Activated naive CD8-positive, alpha-beta T cell (primary cell): ENCODE results near the gene DMD.
"Not testable (repeated sequence)": the region's sequence is repeated elsewhere in the genome, so short reads cannot be mapped to it uniquely, and the experiment has no call there.

Experiments used
- H3K27ac Mint-ChIP-seq: one replicate; pipeline ENCODE4 v1.8.0; 2021; ENCODE audit warnings: mixed read lengths
- H3K27me3 Mint-ChIP-seq: one replicate; pipeline ENCODE4 v1.8.0; 2021; ENCODE audit warnings: mixed read lengths
- H3K36me3 Mint-ChIP-seq: one replicate; pipeline ENCODE4 v1.8.0; 2021; ENCODE audit warnings: mixed read lengths
- H3K4me1 Mint-ChIP-seq: one replicate; pipeline ENCODE4 v1.8.0; 2021; ENCODE audit warnings: low read depth, mixed read lengths
- H3K4me3 Mint-ChIP-seq: one replicate; pipeline ENCODE4 v1.8.0; 2021; ENCODE audit warnings: mild to moderate bottlenecking, mixed read lengths
- H3K9me3 Mint-ChIP-seq: one replicate; pipeline ENCODE4 v1.8.0; 2021; ENCODE audit warnings: low read depth, mixed read lengths

Gene DMD

GRCh38 chrX:33211356-33212260, at the start of gene DMD:
DMD (minus strand) TSS chrX:33211549; CDS start chrX:33211312, 237 bp downstream.
- Mint-ChIP-seq H3K27ac (no peak within 1 kb of the TSS), H3K4me1 (no peaks in the 10 kb centered on the region), H3K9me3 (no peaks in the 10 kb centered on the region), H3K36me3 (no peaks in the 10 kb centered on the region), H3K27me3 (no peaks in the 10 kb centered on the region), H3K4me3 (no peak within 1 kb of the TSS)

GRCh38 chrX:33252306-33252825, 41.0 kb upstream of the DMD start:
- Mint-ChIP-seq H3K9me3 (no peaks in the 10 kb centered on the region), H3K36me3 (no peaks in the 10 kb centered on the region), H3K4me1 (no peaks in the 10 kb centered on the region), H3K27me3 (no peaks in the 10 kb centered on the region), H3K4me3 (no peak overlapping the region), H3K27ac (no peak overlapping the region)

- Mint-ChIP-seq H3K36me3 (no peaks in the 10 kb centered on the region), H3K27me3 (no peaks in the 10 kb centered on the region), H3K4me1 (no peaks in the 10 kb centered on the region), H3K27ac (no peak overlapping the region), H3K9me3 (no peaks in the 10 kb centered on the region), H3K4me3 (no peak overlapping the region)
Measured at GRCh38 chrX:33218819-33219218, 7.5 kb upstream of the DMD start.

GRCh38 chrX:33210156-33210555, 1.2 kb downstream of the DMD start:
- no peaks in the 10 kb centered on the region for H3K27me3 Mint-ChIP-seq

GRCh38 chrX:33207056-33207455, 4.3 kb downstream of the DMD start:
- Mint-ChIP-seq H3K36me3 (no peaks in the 10 kb centered on the region), H3K27ac (no peak overlapping the region), H3K27me3 (no peaks in the 10 kb centered on the region), H3K9me3 (peaks cover 3% of the 10 kb centered on the region), H3K4me1 (no peaks in the 10 kb centered on the region), H3K4me3 (no peak overlapping the region)

More at GRCh38 chrX:33210156-33210555, 1.2 kb downstream of the DMD start:
- no peaks in the 10 kb centered on the region for H3K4me1 Mint-ChIP-seq
- no peaks in the 10 kb centered on the region for H3K9me3 Mint-ChIP-seq
- H3K4me3 Mint-ChIP-seq, result no peak overlapping the region
- no peak overlapping the region for H3K27ac Mint-ChIP-seq
- no peaks in the 10 kb centered on the region for H3K36me3 Mint-ChIP-seq

- Mint-ChIP-seq H3K36me3 (no peaks in the 10 kb centered on the region), H3K27me3 (no peaks in the 10 kb centered on the region), H3K4me3 (no peak overlapping the region), H3K27ac (no peak overlapping the region), H3K4me1 (no peaks in the 10 kb centered on the region), H3K9me3 (peaks cover 3% of the 10 kb centered on the region)
Measured at GRCh38 chrX:33205321-33205720, 6.0 kb downstream of the DMD start.

- Mint-ChIP-seq H3K27me3 (no peaks in the 10 kb centered on the region), H3K27ac (no peak overlapping the region), H3K4me3 (no peak overlapping the region), H3K9me3 (peaks cover 3% of the 10 kb centered on the region), H3K36me3 (no peaks in the 10 kb centered on the region), H3K4me1 (no peaks in the 10 kb centered on the region)
Measured at GRCh38 chrX:33204889-33205288, 6.5 kb downstream of the DMD start.

GRCh38 chrX:33198561-33199279, 12.6 kb downstream of the DMD start:
- Mint-ChIP-seq H3K27me3 (no peaks in the 10 kb centered on the region), H3K9me3 (peaks cover 9% of the 10 kb centered on the region), H3K4me1 (no peaks in the 10 kb centered on the region), H3K27ac (no peak overlapping the region), H3K36me3 (no peaks in the 10 kb centered on the region), H3K4me3 (no peak overlapping the region)

GRCh38 chrX:33195698-33196097, 15.7 kb downstream of the DMD start:
- Mint-ChIP-seq H3K4me3 (no peak overlapping the region), H3K36me3 (no peaks in the 10 kb centered on the region), H3K27me3 (no peaks in the 10 kb centered on the region), H3K27ac (no peak overlapping the region), H3K4me1 (no peaks in the 10 kb centered on the region), H3K9me3 (peaks cover 7% of the 10 kb centered on the region)

GRCh38 chrX:33194876-33195433, 16.4 kb downstream of the DMD start:
- Mint-ChIP-seq H3K4me3 (no peak overlapping the region), H3K27ac (no peak overlapping the region), H3K27me3 (no peaks in the 10 kb centered on the region), H3K36me3 (no peaks in the 10 kb centered on the region), H3K9me3 (peaks cover 7% of the 10 kb centered on the region), H3K4me1 (no peaks in the 10 kb centered on the region)

- no peak overlapping the region for H3K27ac Mint-ChIP-seq
- no peaks in the 10 kb centered on the region for H3K27me3 Mint-ChIP-seq
- H3K9me3 Mint-ChIP-seq, result peaks cover 7% of the 10 kb centered on the region
- no peaks in the 10 kb centered on the region for H3K36me3 Mint-ChIP-seq
- H3K4me1 Mint-ChIP-seq, result no peaks in the 10 kb centered on the region
- no peak overlapping the region for H3K4me3 Mint-ChIP-seq
Measured at GRCh38 chrX:33194289-33194688, 17.1 kb downstream of the DMD start.

- H3K9me3 Mint-ChIP-seq, result no peaks in the 10 kb centered on the region
- no peak overlapping the region for H3K27ac Mint-ChIP-seq
- H3K27me3 Mint-ChIP-seq, result no peaks in the 10 kb centered on the region
- no peaks in the 10 kb centered on the region for H3K4me1 Mint-ChIP-seq
- H3K36me3 Mint-ChIP-seq, result no peaks in the 10 kb centered on the region
- H3K4me3 Mint-ChIP-seq, result no peak overlapping the region
Measured at GRCh38 chrX:33190016-33190415, 21.3 kb downstream of the DMD start.

- Mint-ChIP-seq H3K9me3 (no peaks in the 10 kb centered on the region), H3K36me3 (no peaks in the 10 kb centered on the region), H3K27me3 (no peaks in the 10 kb centered on the region), H3K4me3 (no peak overlapping the region), H3K27ac (no peak overlapping the region), H3K4me1 (no peaks in the 10 kb centered on the region)
Measured at GRCh38 chrX:33188881-33189280, 22.5 kb downstream of the DMD start.

GRCh38 chrX:33188286-33188685, 23.1 kb downstream of the DMD start:
- Mint-ChIP-seq H3K4me1 (no peaks in the 10 kb centered on the region), H3K9me3 (no peaks in the 10 kb centered on the region), H3K27me3 (no peaks in the 10 kb centered on the region), H3K36me3 (no peaks in the 10 kb centered on the region), H3K27ac (no peak overlapping the region), H3K4me3 (no peak overlapping the region)

- H3K27ac Mint-ChIP-seq, H3K4me1 Mint-ChIP-seq, H3K36me3 Mint-ChIP-seq, H3K27me3 Mint-ChIP-seq, H3K9me3 Mint-ChIP-seq, H3K4me3 Mint-ChIP-seq: not testable (repeated sequence)
Measured at GRCh38 chrX:33184803-33185202, 26.5 kb downstream of the DMD start.
